ENCODE results near the gene CATSPERZ.

Gene CATSPERZ

GRCh38 chr11:64348383-64349024 lies 48.3 kb downstream of the CATSPERZ start:
- in situ Hi-C loops (cut with HindIII; ENCODE audit: low pct_ligation_motif_present, low pct_unique_long_range_greater_than_20kb, low sequenced_read_pairs) = no loop called here
- DNase-seq = no peak

- in situ Hi-C loops (cut with HindIII; ENCODE audit: low pct_ligation_motif_present, low pct_unique_long_range_greater_than_20kb, low sequenced_read_pairs) = no loop called here
- DNase-seq = no peak
Observed at GRCh38 chr11:64349025-64349387, 48.8 kb downstream of the CATSPERZ start.

GRCh38 chr11:64349404-64349803 lies 49.2 kb downstream of the CATSPERZ start:
- in situ Hi-C loops (cut with HindIII; ENCODE audit: low pct_ligation_motif_present, low pct_unique_long_range_greater_than_20kb, low sequenced_read_pairs) = no loop called here
- DNase-seq = no peak

GRCh38 chr11:64351136-64351631 lies 51.0 kb downstream of the CATSPERZ start:
- no peak for DNase-seq
- in situ Hi-C loops (cut with HindIII; ENCODE audit: low pct_ligation_motif_present, low pct_unique_long_range_greater_than_20kb, low sequenced_read_pairs) = no loop called here

GRCh38 chr11:64352099-64352994 lies 52.2 kb downstream of the CATSPERZ start:
- no peak for DNase-seq
- in situ Hi-C loops (cut with HindIII; ENCODE audit: low pct_ligation_motif_present, low pct_unique_long_range_greater_than_20kb, low sequenced_read_pairs) = no loop called here

- in situ Hi-C loops (cut with HindIII; ENCODE audit: low pct_ligation_motif_present, low pct_unique_long_range_greater_than_20kb, low sequenced_read_pairs) = no loop called here
- DNase-seq = no peak
Observed at GRCh38 chr11:64352995-64353714, 53.0 kb downstream of the CATSPERZ start.

- DNase-seq = no peak
- in situ Hi-C loops (cut with HindIII; ENCODE audit: low pct_ligation_motif_present, low pct_unique_long_range_greater_than_20kb, low sequenced_read_pairs) = no loop called here
Observed at GRCh38 chr11:64353715-64354506, 53.8 kb downstream of the CATSPERZ start.
